MCF 10A (cell line): ENCODE results near the gene ADCY1. TPM values are rescaled to one million over a fixed set of nuclear protein-coding genes. Genes with fewer than 3 reads are reported as not detected.

Experiments
- BruUV-seq: library from RNA; stranded (reverse); fragments of 400-500 nt; replicated peaks from 2 replicates; lab custom pipeline; 2021; lab: Mats Ljungman, UMichigan
- CTCF ChIA-PET: fragments of 300-600 bp; sonication (Branson Sonifier 250); formaldehyde crosslinking; extraction: SDS; loops from one replicate; lab custom pipeline; 2021; ENCODE audit warnings: antibody characterized with exemption, inconsistent platforms; lab: Yijun Ruan, JAX
- POLR2A ChIA-PET: fragments of 300-600, 350-650 bp; sonication (Branson Sonifier 250); formaldehyde crosslinking; extraction: SDS; loops from one replicate; lab custom pipeline; 2020; ENCODE audit warnings: antibody characterized with exemption, inconsistent platforms; lab: Yijun Ruan, JAX
- DNase-seq: peaks from one replicate; pipeline ENCODE4 v3.0.0-alpha.2; 2018; ENCODE audit not compliant: unreplicated experiment
- H3K27ac Mint-ChIP-seq: one replicate; pipeline ENCODE4 v1.8.0; 2022; ENCODE audit warnings: mild to moderate bottlenecking, low read depth, mixed read lengths; ENCODE audit not compliant: unreplicated experiment
- H3K27me3 Mint-ChIP-seq: one replicate; pipeline ENCODE4 v1.8.0; 2022; ENCODE audit warnings: mixed read lengths; ENCODE audit not compliant: insufficient read depth, unreplicated experiment
- H3K36me3 Mint-ChIP-seq: one replicate; pipeline ENCODE4 v1.8.0; 2022; ENCODE audit warnings: mild to moderate bottlenecking, moderate library complexity, mixed read lengths; ENCODE audit not compliant: insufficient read depth, unreplicated experiment
- H3K4me1 Mint-ChIP-seq: one replicate; pipeline ENCODE4 v1.8.0; 2022; ENCODE audit warnings: mixed read lengths; ENCODE audit not compliant: insufficient read depth, unreplicated experiment
- H3K4me3 Mint-ChIP-seq: one replicate; pipeline ENCODE4 v1.8.0; 2022; ENCODE audit warnings: mild to moderate bottlenecking, moderate library complexity, mixed read lengths; ENCODE audit not compliant: unreplicated experiment
- H3K9me3 Mint-ChIP-seq: one replicate; pipeline ENCODE4 v1.8.0; 2022; ENCODE audit warnings: mixed read lengths; ENCODE audit not compliant: unreplicated experiment
- intact Hi-C: fragments of 100-400 bp; cut with micrococcal nuclease; formaldehyde crosslinking; loops from 2 replicates; pipeline ENCODE4 v1.14.1; 2022
- total RNA-seq: library from RNA; stranded (reverse); gene quantifications from 2 replicates; pipeline ENCODE4 v1.2.3, GENCODE V29; 2022
- TF ChIP-seq, protein P1 (sequence below): fragments of 200-600 bp; IDR thresholded peaks from one replicate; pipeline ENCODE4 v1.8.0; 2022; ENCODE audit warnings: antibody characterized with exemption, mild to moderate bottlenecking; ENCODE audit not compliant: unreplicated experiment

ADCY1 gene
- total RNA-seq, 1 experiment from 2014 or later, result 0.61 TPM

DNA sequence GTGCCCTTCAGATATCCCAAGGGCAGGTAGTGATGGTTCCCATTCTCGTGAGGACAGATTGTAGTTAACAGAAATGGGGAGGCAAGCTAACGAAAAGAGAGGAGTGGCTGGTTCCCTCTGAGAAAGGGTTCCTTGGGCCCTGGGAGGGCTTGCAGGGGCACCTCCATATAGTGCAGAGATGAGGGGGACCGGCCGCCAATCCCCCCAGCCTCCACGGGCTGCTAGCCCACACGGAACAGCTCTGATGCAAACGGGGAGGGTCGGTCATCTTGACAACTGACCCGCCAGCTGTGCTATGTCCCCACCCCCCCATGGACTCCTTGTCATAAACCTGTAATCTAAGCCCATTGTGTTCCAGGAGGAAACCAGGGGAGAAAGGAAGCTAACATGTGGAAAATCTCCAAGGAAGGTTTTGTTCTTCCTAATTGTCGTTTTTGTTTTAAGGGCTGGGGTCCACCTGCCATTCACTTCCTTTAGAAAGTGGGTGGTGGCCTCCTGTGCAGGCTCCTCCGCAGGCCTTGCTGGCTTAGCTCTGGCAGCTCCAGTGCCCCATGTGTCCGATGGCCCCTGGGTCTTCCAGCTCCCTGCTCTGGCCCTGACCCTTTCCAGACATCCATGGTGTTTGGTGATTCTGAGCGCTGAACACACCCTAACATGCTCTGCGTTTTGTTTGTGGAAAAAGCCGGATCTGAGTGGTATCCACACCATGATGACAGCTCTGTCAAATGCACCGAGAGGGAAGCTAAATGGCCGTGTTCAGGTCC is 15.9 kb downstream of the ADCY1 start:
- no peak for DNase-seq
- no peak overlapping the region for H3K4me3 Mint-ChIP-seq
- H3K36me3 Mint-ChIP-seq, result no peaks in the 10 kb centered on the region
- H3K27ac Mint-ChIP-seq, result no peak overlapping the region
- no TSS peak for BruUV-seq
- ChIA-PET CTCF (interaction anchor here (0.6 to 1.2 kb wide), 3 partner anchors 12 to 1401 kb away, joined by 3 to 4 read pairs (median 3); partner anchors contain the start of gene ADCY1), POLR2A (no interaction called here)
- no peaks in the 10 kb centered on the region for H3K9me3 Mint-ChIP-seq
- intact Hi-C loops, result no loop called here
- TF ChIP-seq, protein P1, sequence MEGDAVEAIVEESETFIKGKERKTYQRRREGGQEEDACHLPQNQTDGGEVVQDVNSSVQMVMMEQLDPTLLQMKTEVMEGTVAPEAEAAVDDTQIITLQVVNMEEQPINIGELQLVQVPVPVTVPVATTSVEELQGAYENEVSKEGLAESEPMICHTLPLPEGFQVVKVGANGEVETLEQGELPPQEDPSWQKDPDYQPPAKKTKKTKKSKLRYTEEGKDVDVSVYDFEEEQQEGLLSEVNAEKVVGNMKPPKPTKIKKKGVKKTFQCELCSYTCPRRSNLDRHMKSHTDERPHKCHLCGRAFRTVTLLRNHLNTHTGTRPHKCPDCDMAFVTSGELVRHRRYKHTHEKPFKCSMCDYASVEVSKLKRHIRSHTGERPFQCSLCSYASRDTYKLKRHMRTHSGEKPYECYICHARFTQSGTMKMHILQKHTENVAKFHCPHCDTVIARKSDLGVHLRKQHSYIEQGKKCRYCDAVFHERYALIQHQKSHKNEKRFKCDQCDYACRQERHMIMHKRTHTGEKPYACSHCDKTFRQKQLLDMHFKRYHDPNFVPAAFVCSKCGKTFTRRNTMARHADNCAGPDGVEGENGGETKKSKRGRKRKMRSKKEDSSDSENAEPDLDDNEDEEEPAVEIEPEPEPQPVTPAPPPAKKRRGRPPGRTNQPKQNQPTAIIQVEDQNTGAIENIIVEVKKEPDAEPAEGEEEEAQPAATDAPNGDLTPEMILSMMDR, result no peak
- H3K27me3 Mint-ChIP-seq, result peaks cover 53% of the 10 kb centered on the region
- no peaks in the 10 kb centered on the region for H3K4me1 Mint-ChIP-seq

DNA sequence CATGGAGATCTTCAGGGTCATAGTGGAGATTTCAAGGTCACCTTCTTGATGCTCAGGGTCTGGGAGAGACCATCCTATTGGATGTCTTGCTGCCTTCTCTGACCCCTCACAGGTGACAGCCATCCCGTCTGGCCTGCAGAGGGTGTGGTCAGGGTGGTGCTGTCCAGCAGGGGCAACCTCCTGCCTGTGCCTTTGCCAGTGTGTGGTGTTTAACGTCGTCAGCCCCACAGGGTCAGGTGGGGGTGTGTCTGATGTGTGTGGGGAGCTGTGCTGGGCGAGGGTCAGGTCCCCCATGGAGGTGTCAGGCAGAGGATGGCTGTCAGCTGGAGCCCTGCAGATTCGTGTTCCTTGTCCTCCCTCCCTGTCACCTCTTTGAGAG is 16.5 kb downstream of the ADCY1 start:
- intact Hi-C loops, result no loop called here
- CTCF ChIA-PET, result interaction anchor here (0.8 to 1.2 kb wide), 2 partner anchors 11 to 17 kb away, joined by 3 to 4 read pairs; partner anchors contain the start of gene ADCY1
- BruUV-seq, result no TSS peak
- H3K27me3 Mint-ChIP-seq, result peaks cover 58% of the 10 kb centered on the region
- no peak overlapping the region for H3K27ac Mint-ChIP-seq
- no peaks in the 10 kb centered on the region for H3K36me3 Mint-ChIP-seq
- DNase-seq, result no peak
- TF ChIP-seq, protein P1, result no peak
- no peaks in the 10 kb centered on the region for H3K4me1 Mint-ChIP-seq
- POLR2A ChIA-PET, result no interaction called here
- H3K9me3 Mint-ChIP-seq, result no peaks in the 10 kb centered on the region
- H3K4me3 Mint-ChIP-seq, result no peak overlapping the region

DNA sequence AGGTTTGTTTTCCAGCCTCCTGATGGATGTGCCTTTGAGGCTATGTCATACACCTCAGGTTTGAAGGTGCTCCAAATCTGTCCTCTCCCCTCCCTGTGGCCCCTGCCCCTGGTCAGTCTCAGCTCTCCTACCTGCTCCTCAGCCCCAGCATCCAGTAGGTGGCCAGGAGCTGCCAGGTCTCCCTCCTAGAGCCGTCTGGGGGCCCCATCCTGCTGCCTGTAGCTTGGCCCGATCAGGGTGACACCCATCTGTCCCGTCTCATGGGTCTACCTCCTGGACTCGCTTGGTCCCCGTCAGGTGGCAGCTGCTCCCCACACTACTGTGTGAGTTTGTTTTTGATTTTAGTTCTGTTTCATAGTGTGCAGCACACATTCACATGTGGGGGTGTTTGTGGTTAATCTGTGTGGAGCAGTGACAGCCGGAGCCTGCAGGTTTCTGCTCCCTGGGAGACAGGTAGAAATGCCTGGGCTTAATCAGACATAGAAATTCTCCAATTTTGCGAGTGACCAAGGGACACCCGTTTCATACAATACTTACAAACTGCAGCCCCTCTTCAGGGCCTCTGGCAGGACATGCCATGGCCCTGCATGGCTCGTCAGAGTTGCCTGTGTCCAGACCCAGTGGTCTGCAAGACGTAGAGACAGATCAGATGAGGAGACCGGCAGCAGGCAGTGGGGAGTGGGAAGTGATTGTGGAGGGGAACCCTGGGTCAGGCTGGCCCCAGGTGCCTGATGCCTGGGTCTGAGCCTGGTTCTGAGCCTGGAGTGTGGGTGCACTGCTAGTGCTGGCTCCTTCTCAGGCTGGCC is 17.1 kb downstream of the ADCY1 start:
- BruUV-seq, result no TSS peak
- no peak overlapping the region for H3K27ac Mint-ChIP-seq
- H3K36me3 Mint-ChIP-seq, result no peaks in the 10 kb centered on the region
- intact Hi-C loops, result no loop called here
- ChIA-PET CTCF (interaction anchor here (0.8 to 1.2 kb wide), 2 partner anchors 11 to 17 kb away, joined by 3 to 4 read pairs; partner anchors contain the start of gene ADCY1), POLR2A (no interaction called here)
- H3K4me3 Mint-ChIP-seq, result no peak overlapping the region
- peaks cover 62% of the 10 kb centered on the region for H3K27me3 Mint-ChIP-seq
- TF ChIP-seq, protein P1, result no peak
- H3K9me3 Mint-ChIP-seq, result no peaks in the 10 kb centered on the region
- no peak for DNase-seq
- no peaks in the 10 kb centered on the region for H3K4me1 Mint-ChIP-seq
